ENCODE results near the gene FHL1. TPM values are rescaled to one million over a fixed set of nuclear protein-coding genes. Genes with fewer than 3 reads are reported as not detected.

The FHL1 gene
- total RNA-seq, 1 donor from 2014 or later: 161 TPM

DNA sequence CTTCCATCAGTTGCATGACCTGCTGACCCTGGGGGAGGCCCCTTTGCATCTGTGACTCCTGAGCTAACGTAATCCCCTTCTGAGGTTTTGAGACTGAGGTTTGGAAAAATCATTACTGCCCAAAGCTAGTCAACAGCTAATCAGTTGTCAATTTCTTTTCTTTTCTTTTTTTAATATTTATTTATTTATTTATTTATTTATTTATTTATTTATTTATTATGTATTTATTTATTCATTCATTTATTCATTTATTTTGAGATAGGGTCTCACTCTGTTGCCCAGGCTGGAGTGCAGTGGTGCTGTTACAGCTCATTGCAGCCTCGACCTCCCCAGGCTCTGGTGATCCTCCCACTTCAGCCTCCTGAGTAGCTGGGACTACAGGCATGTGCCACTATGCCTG lies 25.1 kb upstream of the FHL1 start:
- DNase-seq: no peak
- TF ChIP-seq, protein P1, sequence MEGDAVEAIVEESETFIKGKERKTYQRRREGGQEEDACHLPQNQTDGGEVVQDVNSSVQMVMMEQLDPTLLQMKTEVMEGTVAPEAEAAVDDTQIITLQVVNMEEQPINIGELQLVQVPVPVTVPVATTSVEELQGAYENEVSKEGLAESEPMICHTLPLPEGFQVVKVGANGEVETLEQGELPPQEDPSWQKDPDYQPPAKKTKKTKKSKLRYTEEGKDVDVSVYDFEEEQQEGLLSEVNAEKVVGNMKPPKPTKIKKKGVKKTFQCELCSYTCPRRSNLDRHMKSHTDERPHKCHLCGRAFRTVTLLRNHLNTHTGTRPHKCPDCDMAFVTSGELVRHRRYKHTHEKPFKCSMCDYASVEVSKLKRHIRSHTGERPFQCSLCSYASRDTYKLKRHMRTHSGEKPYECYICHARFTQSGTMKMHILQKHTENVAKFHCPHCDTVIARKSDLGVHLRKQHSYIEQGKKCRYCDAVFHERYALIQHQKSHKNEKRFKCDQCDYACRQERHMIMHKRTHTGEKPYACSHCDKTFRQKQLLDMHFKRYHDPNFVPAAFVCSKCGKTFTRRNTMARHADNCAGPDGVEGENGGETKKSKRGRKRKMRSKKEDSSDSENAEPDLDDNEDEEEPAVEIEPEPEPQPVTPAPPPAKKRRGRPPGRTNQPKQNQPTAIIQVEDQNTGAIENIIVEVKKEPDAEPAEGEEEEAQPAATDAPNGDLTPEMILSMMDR (IDR thresholded peaks at IDR 0.05; ENCODE audit: partially characterized antibody, unreplicated experiment): no peak
- Mint-ChIP-seq H3K4me1 (ENCODE audit: low read depth, unreplicated experiment) (peaks cover 7% of the 10 kb centered on the region), H3K36me3 (ENCODE audit: unreplicated experiment) (no peaks in the 10 kb centered on the region), H3K27me3 (ENCODE audit: unreplicated experiment) (no peaks in the 10 kb centered on the region), H3K4me3 (ENCODE audit: unreplicated experiment) (no peak overlapping the region), H3K9me3 (ENCODE audit: unreplicated experiment) (peaks cover 2% of the 10 kb centered on the region), H3K27ac (ENCODE audit: unreplicated experiment) (peak overlapping the region; percentile 99)

DNA sequence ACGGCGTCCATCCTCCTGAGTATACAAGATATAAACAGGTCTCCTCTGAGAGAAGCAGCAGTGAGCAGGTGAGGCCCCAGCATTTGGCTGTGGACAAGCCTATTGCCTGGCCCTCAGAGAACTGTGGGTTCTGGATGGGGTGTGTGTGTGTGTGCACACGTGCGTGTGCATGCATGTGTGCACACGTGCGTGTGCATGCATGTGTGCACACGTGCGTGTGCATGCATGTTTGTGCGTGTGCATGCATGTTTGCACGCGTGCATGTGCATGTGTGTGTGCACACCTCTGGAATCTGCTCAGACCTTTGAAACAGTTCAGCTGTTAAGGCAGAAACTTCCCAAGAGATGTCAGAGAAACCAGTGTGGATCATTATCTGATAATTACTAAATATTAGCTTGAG lies 22.2 kb upstream of the FHL1 start:
- TF ChIP-seq, protein P1 (IDR thresholded peaks at IDR 0.05; ENCODE audit: partially characterized antibody, unreplicated experiment): no peak
- Mint-ChIP-seq H3K4me1 (ENCODE audit: low read depth, unreplicated experiment) (peaks cover 7% of the 10 kb centered on the region), H3K27me3 (ENCODE audit: unreplicated experiment) (no peaks in the 10 kb centered on the region), H3K36me3 (ENCODE audit: unreplicated experiment) (no peaks in the 10 kb centered on the region), H3K27ac (ENCODE audit: unreplicated experiment) (no peak overlapping the region), H3K4me3 (ENCODE audit: unreplicated experiment) (no peak overlapping the region), H3K9me3 (ENCODE audit: unreplicated experiment) (peaks cover 2% of the 10 kb centered on the region)
- no peak for DNase-seq

DNA sequence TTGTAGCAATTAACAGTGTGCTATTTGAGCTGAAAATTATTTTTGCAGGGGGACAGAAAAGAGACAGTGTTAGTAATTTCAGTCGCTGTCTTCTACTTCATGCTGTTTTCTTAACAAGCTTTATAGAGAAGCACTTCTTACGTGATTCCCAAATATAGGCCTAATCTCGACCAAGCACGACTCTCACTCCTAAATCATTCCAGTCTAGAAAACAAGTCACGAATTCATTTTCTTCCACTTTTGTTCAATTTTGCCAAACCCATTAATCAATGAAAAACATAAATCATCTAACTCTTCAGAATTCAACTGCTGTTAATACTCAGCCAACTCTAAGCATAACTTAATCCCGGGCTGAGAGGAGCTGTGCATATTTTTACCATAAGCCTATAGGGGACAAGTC lies 21.0 kb upstream of the FHL1 start:
- Mint-ChIP-seq H3K27ac (ENCODE audit: unreplicated experiment) (no peak overlapping the region), H3K4me1 (ENCODE audit: low read depth, unreplicated experiment) (peaks cover 7% of the 10 kb centered on the region), H3K9me3 (ENCODE audit: unreplicated experiment) (peaks cover 2% of the 10 kb centered on the region), H3K27me3 (ENCODE audit: unreplicated experiment) (no peaks in the 10 kb centered on the region), H3K4me3 (ENCODE audit: unreplicated experiment) (no peak overlapping the region), H3K36me3 (ENCODE audit: unreplicated experiment) (no peaks in the 10 kb centered on the region)
- TF ChIP-seq, protein P1 (IDR thresholded peaks at IDR 0.05; ENCODE audit: partially characterized antibody, unreplicated experiment): no peak
- DNase-seq: no peak

DNA sequence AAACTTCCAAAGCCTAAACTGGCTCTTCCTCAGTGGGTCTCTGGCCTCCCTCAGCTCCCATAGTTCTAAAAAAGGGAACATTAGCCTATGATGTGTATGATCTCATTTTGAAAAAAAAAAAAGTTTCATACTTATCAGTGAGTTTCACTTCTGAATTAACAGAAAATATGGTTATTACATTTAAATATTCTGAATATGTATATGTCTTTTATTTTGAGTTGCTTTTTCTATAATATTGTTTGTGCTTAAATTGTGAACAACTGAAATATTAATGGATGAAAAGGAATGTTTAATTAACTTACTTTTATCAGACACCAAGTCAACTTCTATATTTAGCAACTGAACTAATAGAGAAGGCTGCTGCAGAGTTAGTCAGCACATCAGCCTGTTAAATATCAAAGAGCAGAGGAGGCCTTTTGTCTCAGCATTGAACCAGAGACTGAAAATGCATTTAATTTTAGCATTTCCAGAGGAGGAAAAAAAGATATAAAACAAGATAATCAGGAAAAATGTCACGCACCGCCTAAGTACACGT lies 20.4 kb upstream of the FHL1 start:
- TF ChIP-seq, protein P1 (IDR thresholded peaks at IDR 0.05; ENCODE audit: partially characterized antibody, unreplicated experiment): no peak
- Mint-ChIP-seq H3K27me3 (ENCODE audit: unreplicated experiment) (no peaks in the 10 kb centered on the region), H3K9me3 (ENCODE audit: unreplicated experiment) (peaks cover 2% of the 10 kb centered on the region), H3K4me1 (ENCODE audit: low read depth, unreplicated experiment) (peaks cover 7% of the 10 kb centered on the region), H3K36me3 (ENCODE audit: unreplicated experiment) (no peaks in the 10 kb centered on the region), H3K4me3 (ENCODE audit: unreplicated experiment) (no peak overlapping the region), H3K27ac (ENCODE audit: unreplicated experiment) (no peak overlapping the region)
- no peak for DNase-seq

DNA sequence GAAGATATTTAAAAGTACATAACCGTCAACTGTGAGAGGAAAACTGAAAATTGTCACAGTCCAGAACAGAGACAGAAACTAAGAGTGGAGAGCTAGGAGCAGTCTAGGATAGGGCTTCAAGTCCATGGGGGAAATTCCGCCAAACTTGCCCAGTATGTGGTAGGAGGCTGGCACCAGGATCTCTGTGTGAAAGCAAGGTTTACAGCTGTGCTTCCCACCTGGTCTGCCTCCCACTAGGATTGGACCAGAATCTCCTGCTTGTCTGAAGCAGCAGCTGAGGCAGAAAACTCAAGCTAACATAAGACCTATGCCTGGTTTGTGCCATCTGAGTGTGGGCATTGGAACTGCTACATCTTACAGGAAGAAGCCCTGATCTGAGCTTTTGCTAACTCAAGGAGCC lies 18.6 kb upstream of the FHL1 start:
- TF ChIP-seq, protein P1 (IDR thresholded peaks at IDR 0.05; ENCODE audit: partially characterized antibody, unreplicated experiment): no peak
- no peaks in the 10 kb centered on the region for H3K9me3 Mint-ChIP-seq (ENCODE audit: unreplicated experiment)
- DNase-seq: no peak
- H3K27ac Mint-ChIP-seq (ENCODE audit: unreplicated experiment): no peak overlapping the region
- H3K4me1 Mint-ChIP-seq (ENCODE audit: low read depth, unreplicated experiment): no peaks in the 10 kb centered on the region
- no peaks in the 10 kb centered on the region for H3K27me3 Mint-ChIP-seq (ENCODE audit: unreplicated experiment)
- no peaks in the 10 kb centered on the region for H3K36me3 Mint-ChIP-seq (ENCODE audit: unreplicated experiment)
- H3K4me3 Mint-ChIP-seq (ENCODE audit: unreplicated experiment): no peak overlapping the region

Data from glutamatergic neuron (in vitro differentiated cells).